Choroid plexus epithelial cell (primary cell): ENCODE data around the gene RTKN2.

Experiments
- DNase-seq: peaks from one replicate; pipeline ENCODE4 v3.0.0-alpha.2; 2010; ENCODE audit warnings: low read depth
- H3K4me3 ChIP-seq: 2 replicates; pipeline ENCODE4 v1.5.1; 2011; ENCODE audit warnings: low read depth, mild to moderate bottlenecking, control low read depth, low read length, moderate library complexity
- CTCF ChIP-seq: conservative IDR thresholded peaks from 2 replicates; pipeline ENCODE4 v1.5.1; 2011; ENCODE audit warnings: low read depth, mild to moderate bottlenecking, control low read depth, inconsistent platforms, low read length, moderate library complexity

The RTKN2 gene

GRCh38 chr10:62199584-62199983 is 69.1 kb downstream of the RTKN2 start:
- peak; percentile 4 for DNase-seq
- TF ChIP-seq CTCF = no peak
- no peak overlapping the region for H3K4me3 ChIP-seq

GRCh38 chr10:62196528-62196927 is 72.1 kb downstream of the RTKN2 start:
- no peak overlapping the region for H3K4me3 ChIP-seq
- TF ChIP-seq CTCF = no peak
- DNase-seq = no peak

GRCh38 chr10:62195675-62195926 is 73.0 kb downstream of the RTKN2 start:
- no peak overlapping the region for H3K4me3 ChIP-seq

GRCh38 chr10:62194924-62195674 is 73.5 kb downstream of the RTKN2 start:
- no peak for TF ChIP-seq CTCF
- DNase-seq = no peak
- no peak overlapping the region for H3K4me3 ChIP-seq

More at GRCh38 chr10:62195675-62195926, 73.0 kb downstream of the RTKN2 start:
- DNase-seq = no peak
- TF ChIP-seq CTCF = no peak

- no peak for TF ChIP-seq CTCF
- H3K4me3 ChIP-seq = no peak overlapping the region
- no peak for DNase-seq
Observed at GRCh38 chr10:62193479-62193878, 75.2 kb downstream of the RTKN2 start.

- no peak overlapping the region for H3K4me3 ChIP-seq
- TF ChIP-seq CTCF = no peak
- no peak for DNase-seq
Observed at GRCh38 chr10:62189131-62189530, 79.5 kb downstream of the RTKN2 start.

- no peak for DNase-seq
- no peak overlapping the region for H3K4me3 ChIP-seq
- no peak for TF ChIP-seq CTCF
Observed at GRCh38 chr10:62188021-62188616, 80.5 kb downstream of the RTKN2 start.
